Aortic smooth muscle cell (primary cell): ENCODE results near the gene TEX10. TPM values are rescaled to one million over a fixed set of nuclear protein-coding genes. Genes with fewer than 3 reads are reported as not detected.

Source experiments
- total RNA-seq: library from RNA; depleted of rRNA; stranded (reverse); fragments of >200 nt; gene quantifications from 2 replicates; pipeline ENCODE4 v1.2.3, GENCODE V29; 2014

Gene TEX10
- total RNA-seq: 25.5 and 27.2 TPM in 2 replicates

GRCh38 chr9:100352727-100353505 is at the start of gene TEX10:
Gene TEX10 (minus strand): TSS chr9:100352942. CDS start chr9:100349363, 3,579 bp downstream.

Other genes with a start within 250 kb of the TEX10 start
- gene MSANTD3, start 74.2 kb upstream of the TEX10 start, total RNA-seq: 54.7 and 58.9 TPM in 2 replicates
- gene TMEFF1, start 120.2 kb upstream of the TEX10 start, total RNA-seq: 0.87 and 1.1 TPM in 2 replicates
- gene CAVIN4, start 225.1 kb upstream of the TEX10 start, total RNA-seq: 0.92 and 1.2 TPM in 2 replicates